Kasumi-1 (cell line): ENCODE data around the gene PDZD2.
"Not testable (repeated sequence)": the region's sequence is repeated elsewhere in the genome, so short reads cannot be mapped to it uniquely, and the experiment has no call there.

Experiments used
- DNase-seq, 2 experiments: peaks; one replicate each; lab custom pipeline; 2025; lab: John Stamatoyannopoulos, UW

The PDZD2 gene

GRCh38 chr5:31638748-31639418 is at the start of gene PDZD2:
PDZD2 (plus strand) TSS chr5:31639131.
- DNase-seq: peak; percentile 67 to 82

- DNase-seq: no peak
These were observed 45.3 kb upstream of the PDZD2 start for GRCh38 chr5:31593665-31594064.

- DNase-seq: no peak
These were observed 42.6 kb upstream of the PDZD2 start for GRCh38 chr5:31596354-31596753.

- DNase-seq: peak in 1 of 2 experiments; percentile 54
These were observed 40.0 kb upstream of the PDZD2 start for GRCh38 chr5:31598640-31599611.

GRCh38 chr5:31602305-31602704 is 36.6 kb upstream of the PDZD2 start:
- DNase-seq: not testable (repeated sequence)

GRCh38 chr5:31604240-31604639 is 34.7 kb upstream of the PDZD2 start:
- DNase-seq: no peak

GRCh38 chr5:31604644-31605043 is 34.3 kb upstream of the PDZD2 start:
- no peak for DNase-seq

GRCh38 chr5:31605920-31606319 is 33.0 kb upstream of the PDZD2 start:
- no peak for DNase-seq

- no peak for DNase-seq
These were observed 31.4 kb upstream of the PDZD2 start for GRCh38 chr5:31607546-31607945.

GRCh38 chr5:31611002-31611401 is 27.9 kb upstream of the PDZD2 start:
- no peak for DNase-seq

GRCh38 chr5:31613651-31614050 is 25.3 kb upstream of the PDZD2 start:
- DNase-seq: no peak

- no peak for DNase-seq
These were observed 24.5 kb upstream of the PDZD2 start for GRCh38 chr5:31614151-31615020.

- no peak for DNase-seq
These were observed 21.1 kb upstream of the PDZD2 start for GRCh38 chr5:31617867-31618266.

- DNase-seq: no peak
These were observed 18.9 kb upstream of the PDZD2 start for GRCh38 chr5:31620026-31620425.

GRCh38 chr5:31623249-31623648 is 15.7 kb upstream of the PDZD2 start:
- no peak for DNase-seq

GRCh38 chr5:31625394-31625793 is 13.5 kb upstream of the PDZD2 start:
- DNase-seq: no peak

GRCh38 chr5:31626156-31626555 is 12.8 kb upstream of the PDZD2 start:
- no peak for DNase-seq

GRCh38 chr5:31626604-31627234 is 12.2 kb upstream of the PDZD2 start:
- DNase-seq: no peak

GRCh38 chr5:31630931-31631330 is 8.0 kb upstream of the PDZD2 start:
- no peak for DNase-seq

- no peak for DNase-seq
These were observed 6.5 kb upstream of the PDZD2 start for GRCh38 chr5:31632460-31632859.

GRCh38 chr5:31635446-31635845 is 3.5 kb upstream of the PDZD2 start:
- no peak for DNase-seq

- no peak for DNase-seq
These were observed 1.1 kb upstream of the PDZD2 start for GRCh38 chr5:31637851-31638250.
